PC-9 (cell line): ENCODE data around the gene C3orf52. TPM values are rescaled to one million over a fixed set of nuclear protein-coding genes. Genes with fewer than 3 reads are reported as not detected.

ENCODE experiments used
- BruUV-seq: library from RNA; stranded (reverse); fragments of 400-500 nt; replicated peaks from 2 replicates; lab custom pipeline; 2021; lab: Mats Ljungman, UMichigan
- CTCF ChIA-PET: fragments of 300-600 bp; sonication (Branson Sonifier 250); formaldehyde crosslinking; loops from one replicate; lab custom pipeline; 2022; ENCODE audit warnings: antibody characterized with exemption; lab: Charles Lee
- POLR2A ChIA-PET: fragments of 300-600 bp; sonication (Branson Sonifier 250); formaldehyde crosslinking; loops from one replicate; lab custom pipeline; 2022; ENCODE audit warnings: antibody characterized with exemption; ENCODE audit not compliant: unreplicated experiment; lab: Charles Lee
- DNase-seq, 2 experiments: peaks; one replicate each; pipeline versions ENCODE4 v3.0.0 to v3.0.0-alpha.2; 2015 to 2022; ENCODE audit warnings: mixed read lengths in 1 of 2
- H2AFZ ChIP-seq: fragments of 200-600 bp; sonication (generic); 2 replicates; pipeline ENCODE4 v1.8.1; 2017; ENCODE audit warnings: antibody characterized with exemption
- H3F3A ChIP-seq: fragments of 200-600 bp; sonication (generic); 2 replicates; pipeline ENCODE4 v1.8.1; 2017; ENCODE audit warnings: antibody characterized with exemption, mild to moderate bottlenecking, low read depth; ENCODE audit not compliant: insufficient read depth
- H3K27ac ChIP-seq: fragments of 200-600 bp; sonication (generic); 2 replicates; pipeline ENCODE4 v1.6.1; 2016; ENCODE audit warnings: mixed run types
- H3K27me3 ChIP-seq: fragments of 200-600 bp; sonication (generic); 2 replicates; pipeline ENCODE4 v1.6.1; 2016; ENCODE audit warnings: low read depth, mixed run types; ENCODE audit not compliant: insufficient read depth
- H3K36me3 ChIP-seq: fragments of 200-600 bp; sonication (generic); 2 replicates; pipeline ENCODE4 v1.6.1; 2016; ENCODE audit warnings: low read depth, mixed run types
- H3K4me1 ChIP-seq: fragments of 200-600 bp; sonication (generic); replicated peaks from 2 replicates; pipeline ENCODE4 v1.6.1; 2016; ENCODE audit warnings: mixed run types; ENCODE audit not compliant: insufficient read depth
- H3K4me2 ChIP-seq: fragments of 200-600 bp; sonication (generic); 2 replicates; pipeline ENCODE4 v1.6.1; 2017; ENCODE audit warnings: mixed run types
- H3K4me3 ChIP-seq: fragments of 200-600 bp; sonication (generic); 2 replicates; pipeline ENCODE4 v1.6.1; 2016; ENCODE audit warnings: mixed run types
- H3K79me2 ChIP-seq: fragments of 200-600 bp; sonication (generic); 2 replicates; pipeline ENCODE4 v1.6.1; 2017; ENCODE audit warnings: low read depth, mixed run types
- H3K9me2 ChIP-seq: fragments of 200-600 bp; sonication (generic); 2 replicates; pipeline ENCODE4 v1.8.1; 2017; ENCODE audit warnings: mild to moderate bottlenecking; ENCODE audit not compliant: insufficient read depth
- H3K9me3 ChIP-seq: fragments of 200-600 bp; sonication (generic); 2 replicates; pipeline ENCODE4 v1.8.1; 2016; ENCODE audit warnings: low read depth; ENCODE audit not compliant: insufficient read depth
- H4K20me1 ChIP-seq: fragments of 200-600 bp; sonication (generic); 2 replicates; pipeline ENCODE4 v1.8.1; 2017; ENCODE audit not compliant: insufficient read depth
- EZH2 ChIP-seq: fragments of 200-600 bp; sonication (generic); IDR thresholded peaks from 2 replicates; pipeline ENCODE4 v1.8.0; 2017; ENCODE audit warnings: antibody characterized with exemption, low read depth
- intact Hi-C: fragments of 100-400 bp; cut with micrococcal nuclease; formaldehyde crosslinking; loops from one replicate; pipeline ENCODE4 v1.10.0; 2022; ENCODE audit not compliant: unreplicated experiment
- total RNA-seq: library from RNA; stranded (reverse); gene quantifications from 2 replicates; pipeline ENCODE4 v1.2.3, GENCODE V29; 2021
- TF ChIP-seq, protein P1 (sequence below): fragments of 200-600 bp; sonication (generic); conservative IDR thresholded peaks from 2 replicates; pipeline ENCODE4 v1.6.1; 2017; ENCODE audit warnings: mixed run types, antibody characterized with exemption, mild to moderate bottlenecking, moderate library complexity

Gene C3orf52
- total RNA-seq, 1 experiment from 2014 or later: 7.5 TPM

GRCh38 chr3:112043621-112044201 is 42.5 kb upstream of the C3orf52 start:
- intact Hi-C loops: loop anchor here (1.0 to 10.0 kb wide), 4 partner anchors 43 to 469 kb away; partner anchors contain the start of gene C3orf52
- H3K9me2 ChIP-seq: no peaks in the 10 kb centered on the region
- TF ChIP-seq, protein P1, sequence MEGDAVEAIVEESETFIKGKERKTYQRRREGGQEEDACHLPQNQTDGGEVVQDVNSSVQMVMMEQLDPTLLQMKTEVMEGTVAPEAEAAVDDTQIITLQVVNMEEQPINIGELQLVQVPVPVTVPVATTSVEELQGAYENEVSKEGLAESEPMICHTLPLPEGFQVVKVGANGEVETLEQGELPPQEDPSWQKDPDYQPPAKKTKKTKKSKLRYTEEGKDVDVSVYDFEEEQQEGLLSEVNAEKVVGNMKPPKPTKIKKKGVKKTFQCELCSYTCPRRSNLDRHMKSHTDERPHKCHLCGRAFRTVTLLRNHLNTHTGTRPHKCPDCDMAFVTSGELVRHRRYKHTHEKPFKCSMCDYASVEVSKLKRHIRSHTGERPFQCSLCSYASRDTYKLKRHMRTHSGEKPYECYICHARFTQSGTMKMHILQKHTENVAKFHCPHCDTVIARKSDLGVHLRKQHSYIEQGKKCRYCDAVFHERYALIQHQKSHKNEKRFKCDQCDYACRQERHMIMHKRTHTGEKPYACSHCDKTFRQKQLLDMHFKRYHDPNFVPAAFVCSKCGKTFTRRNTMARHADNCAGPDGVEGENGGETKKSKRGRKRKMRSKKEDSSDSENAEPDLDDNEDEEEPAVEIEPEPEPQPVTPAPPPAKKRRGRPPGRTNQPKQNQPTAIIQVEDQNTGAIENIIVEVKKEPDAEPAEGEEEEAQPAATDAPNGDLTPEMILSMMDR: peak; percentile 100
- TF ChIP-seq EZH2: no peak
- BruUV-seq: no TSS peak
- POLR2A ChIA-PET: interaction anchor here (0.6 to 0.7 kb wide), 3 partner anchors 8 to 192 kb away, joined by 3 to 6 read pairs (median 4); no protein-coding TSS in a partner anchor
- CTCF ChIA-PET: interaction anchor here (0.6 to 1.6 kb wide), 8 partner anchors 11 to 375 kb away, joined by 3 to 17 read pairs (median 5); partner anchors contain the start of gene ABHD10
- H3K4me3 ChIP-seq: peak overlapping the region; percentile 3; the same call in 1 of the 2 replicates
- no peaks in the 10 kb centered on the region for H3K79me2 ChIP-seq
- no peaks in the 10 kb centered on the region for H3K9me3 ChIP-seq
- H3K27ac ChIP-seq: no peak overlapping the region
- no peaks in the 10 kb centered on the region for H4K20me1 ChIP-seq
- H3K4me1 ChIP-seq: no peaks in the 10 kb centered on the region
- DNase-seq: peak; percentile 46 to 68
- peak overlapping the region; percentile 63; the same call in 1 of the 2 replicates for H2AFZ ChIP-seq
- H3F3A ChIP-seq: no peaks in the 10 kb centered on the region
- no peaks in the 10 kb centered on the region for H3K36me3 ChIP-seq
- no peaks in the 10 kb centered on the region for H3K27me3 ChIP-seq
- H3K4me2 ChIP-seq: peak overlapping the region; percentile 57

- BruUV-seq: no TSS peak
- Histone ChIP-seq H3K4me2 (no peak overlapping the region), H3K9me2 (no peaks in the 10 kb centered on the region), H3K79me2 (no peaks in the 10 kb centered on the region), H3K27me3 (no peaks in the 10 kb centered on the region), H3K27ac (no peak overlapping the region), H3K4me1 (no peaks in the 10 kb centered on the region), H3K4me3 (no peak overlapping the region), H3K36me3 (no peaks in the 10 kb centered on the region), H2AFZ (no peak overlapping the region), H3K9me3 (no peaks in the 10 kb centered on the region), H4K20me1 (no peaks in the 10 kb centered on the region), H3F3A (no peaks in the 10 kb centered on the region)
- DNase-seq: no peak
- intact Hi-C loops: loop anchor here (10.0 kb wide), 1 partner anchor 472 kb away; no protein-coding TSS in a partner anchor
- ChIA-PET CTCF (interaction anchor here (0.5 kb wide), 1 partner anchor 8 kb away, joined by 3 read pairs; no protein-coding TSS in a partner anchor), POLR2A (no interaction called here)
- TF ChIP-seq, protein P1: no peak
- no peak for TF ChIP-seq EZH2
These were observed 39.6 kb upstream of the C3orf52 start for GRCh38 chr3:112046599-112046998.

DNA sequence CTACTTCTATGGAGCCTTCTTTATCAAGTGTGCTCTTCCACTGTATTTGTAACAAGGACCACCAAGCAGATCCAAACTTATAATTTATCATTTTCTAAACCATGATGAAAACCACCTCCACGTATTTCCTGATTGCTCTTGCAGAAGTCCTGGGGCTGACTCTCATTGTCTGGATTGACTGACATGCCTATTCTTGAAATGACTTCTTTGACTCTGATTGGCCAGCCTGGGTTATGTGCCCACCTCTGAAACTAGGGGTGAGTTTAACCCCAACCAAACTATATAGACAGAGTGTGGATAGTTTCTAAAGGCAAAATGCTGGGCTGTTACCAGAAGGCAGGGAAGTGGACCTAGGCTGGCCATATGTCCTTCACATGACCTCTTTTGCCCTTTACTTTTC is 38.9 kb upstream of the C3orf52 start:
- DNase-seq: no peak
- Histone ChIP-seq H3F3A (no peaks in the 10 kb centered on the region), H3K79me2 (no peaks in the 10 kb centered on the region), H3K4me2 (no peak overlapping the region), H3K27me3 (no peaks in the 10 kb centered on the region), H3K4me3 (no peak overlapping the region), H2AFZ (no peak overlapping the region), H3K27ac (no peak overlapping the region), H3K36me3 (no peaks in the 10 kb centered on the region), H3K4me1 (no peaks in the 10 kb centered on the region), H3K9me2 (no peaks in the 10 kb centered on the region), H3K9me3 (no peaks in the 10 kb centered on the region), H4K20me1 (no peaks in the 10 kb centered on the region)
- intact Hi-C loops: loop anchor here (10.0 kb wide), 1 partner anchor 472 kb away; no protein-coding TSS in a partner anchor
- ChIA-PET POLR2A (no interaction called here), CTCF (no interaction called here)
- no TSS peak for BruUV-seq
- TF ChIP-seq, protein P1: no peak
- TF ChIP-seq EZH2: no peak
